Measurements from ENCODE around the gene EGFR. TPM values are rescaled to one million over a fixed set of nuclear protein-coding genes. Genes with fewer than 3 reads are reported as not detected.

EGFR gene
- total RNA-seq, 3 donors from 2014 or later = 63.6 to 96.3 (median 72.5) TPM

DNA sequence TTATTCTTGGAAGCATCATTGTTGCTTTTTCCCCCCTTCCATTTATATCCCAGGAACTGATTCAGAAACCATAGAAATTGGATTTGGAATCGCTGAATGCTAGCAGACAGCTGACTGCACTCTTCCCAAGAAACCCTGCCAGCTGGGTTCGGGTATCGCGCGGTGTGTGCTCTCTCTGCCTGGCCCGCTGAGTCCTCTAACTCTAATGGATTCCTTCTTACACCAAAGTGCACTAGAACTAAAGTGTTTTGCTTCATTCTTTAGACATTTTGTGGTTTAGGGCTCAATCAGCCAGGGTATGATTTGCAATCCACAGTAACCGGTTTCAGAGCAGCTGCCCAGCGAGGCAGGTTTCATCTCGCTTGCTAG lies 92.2 kb downstream of the EGFR start:
- no peak for DNase-seq
- intact Hi-C loops (cut with DNase I, micrococcal nuclease) = no loop called here
- Histone ChIP-seq H3K36me3 (ENCODE audit: low read depth) (no peaks in the 10 kb centered on the region), H3K4me3 (no peak overlapping the region), H3K4me1 (ENCODE audit: low read depth) (peaks cover 5% of the 10 kb centered on the region), H3K9me3 (no peaks in the 10 kb centered on the region)
- no peak for ATAC-seq
- TF ChIP-seq, protein P1, sequence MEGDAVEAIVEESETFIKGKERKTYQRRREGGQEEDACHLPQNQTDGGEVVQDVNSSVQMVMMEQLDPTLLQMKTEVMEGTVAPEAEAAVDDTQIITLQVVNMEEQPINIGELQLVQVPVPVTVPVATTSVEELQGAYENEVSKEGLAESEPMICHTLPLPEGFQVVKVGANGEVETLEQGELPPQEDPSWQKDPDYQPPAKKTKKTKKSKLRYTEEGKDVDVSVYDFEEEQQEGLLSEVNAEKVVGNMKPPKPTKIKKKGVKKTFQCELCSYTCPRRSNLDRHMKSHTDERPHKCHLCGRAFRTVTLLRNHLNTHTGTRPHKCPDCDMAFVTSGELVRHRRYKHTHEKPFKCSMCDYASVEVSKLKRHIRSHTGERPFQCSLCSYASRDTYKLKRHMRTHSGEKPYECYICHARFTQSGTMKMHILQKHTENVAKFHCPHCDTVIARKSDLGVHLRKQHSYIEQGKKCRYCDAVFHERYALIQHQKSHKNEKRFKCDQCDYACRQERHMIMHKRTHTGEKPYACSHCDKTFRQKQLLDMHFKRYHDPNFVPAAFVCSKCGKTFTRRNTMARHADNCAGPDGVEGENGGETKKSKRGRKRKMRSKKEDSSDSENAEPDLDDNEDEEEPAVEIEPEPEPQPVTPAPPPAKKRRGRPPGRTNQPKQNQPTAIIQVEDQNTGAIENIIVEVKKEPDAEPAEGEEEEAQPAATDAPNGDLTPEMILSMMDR (IDR thresholded peaks at IDR 0.05) = no peak

DNA sequence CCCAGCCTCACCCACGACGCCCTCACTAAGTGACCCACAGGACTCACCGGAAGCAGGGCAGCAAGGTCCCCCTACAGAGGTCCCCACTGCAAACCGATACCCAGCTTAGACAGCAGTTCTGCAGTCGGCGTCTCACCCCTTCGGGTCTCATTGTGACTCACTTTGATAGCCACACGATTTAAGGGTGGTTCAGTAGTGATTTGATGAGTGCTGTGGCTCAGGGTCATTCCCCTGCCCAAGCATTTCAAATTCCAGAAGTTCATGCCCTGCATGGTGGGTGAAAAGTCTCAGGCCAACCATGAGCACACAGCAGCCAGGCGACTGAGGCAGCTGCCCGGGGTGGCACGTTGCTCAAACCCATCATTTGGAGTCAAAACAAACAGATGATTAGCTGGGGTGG lies 93.2 kb downstream of the EGFR start:
- DNase-seq (no peak), ATAC-seq (no peak)
- no peaks in the 10 kb centered on the region for H3K36me3 ChIP-seq (ENCODE audit: low read depth)
- intact Hi-C loops (cut with DNase I, micrococcal nuclease) = no loop called here
- peaks cover 5% of the 10 kb centered on the region for H3K4me1 ChIP-seq (ENCODE audit: low read depth)
- no peaks in the 10 kb centered on the region for H3K9me3 ChIP-seq
- no peak overlapping the region for H3K4me3 ChIP-seq
- TF ChIP-seq, protein P1 (IDR thresholded peaks at IDR 0.05) = no peak

GRCh38 chr7:55113760-55114540 lies 95.1 kb downstream of the EGFR start:
- TF ChIP-seq, protein P1 (IDR thresholded peaks at IDR 0.05) = no peak
- Histone ChIP-seq H3K36me3 (ENCODE audit: low read depth) (no peaks in the 10 kb centered on the region), H3K9me3 (no peaks in the 10 kb centered on the region), H3K4me1 (ENCODE audit: low read depth) (no peaks in the 10 kb centered on the region), H3K4me3 (no peak overlapping the region)
- intact Hi-C loops (cut with DNase I, micrococcal nuclease) = no loop called here
- ATAC-seq = no peak
- DNase-seq = no peak

DNA sequence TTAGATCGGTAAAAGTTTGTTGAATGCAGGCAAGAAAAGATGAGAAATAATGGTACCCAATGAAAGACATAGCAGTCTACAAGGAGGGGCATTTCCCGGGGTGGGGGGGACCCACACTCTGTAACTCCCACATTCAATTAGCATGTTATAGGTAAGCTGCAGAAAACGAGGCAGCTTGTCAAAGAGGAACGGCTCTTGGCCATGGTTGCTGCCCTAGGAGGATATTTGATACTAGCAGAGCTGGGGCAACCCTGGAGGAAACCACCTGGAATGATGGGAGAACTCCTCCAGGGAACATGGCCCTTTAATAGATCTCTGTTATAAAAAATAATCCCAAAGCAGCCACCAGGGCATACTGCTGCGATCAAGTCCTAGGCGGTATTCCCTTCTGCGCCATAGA lies 98.5 kb downstream of the EGFR start:
- intact Hi-C loops (cut with DNase I, micrococcal nuclease) = no loop called here
- no peak overlapping the region for H3K4me3 ChIP-seq
- DNase-seq (no peak), ATAC-seq (no peak)
- no peaks in the 10 kb centered on the region for H3K9me3 ChIP-seq
- H3K4me1 ChIP-seq (ENCODE audit: low read depth) = peaks cover 9% of the 10 kb centered on the region
- TF ChIP-seq, protein P1 (IDR thresholded peaks at IDR 0.05) = no peak
- H3K36me3 ChIP-seq (ENCODE audit: low read depth) = no peaks in the 10 kb centered on the region

GRCh38 chr7:55118426-55118825 lies 99.6 kb downstream of the EGFR start:
- no peaks in the 10 kb centered on the region for H3K9me3 ChIP-seq
- intact Hi-C loops (cut with DNase I, micrococcal nuclease) = no loop called here
- H3K36me3 ChIP-seq (ENCODE audit: low read depth) = no peaks in the 10 kb centered on the region
- TF ChIP-seq, protein P1 (IDR thresholded peaks at IDR 0.05) = no peak
- no peak for ATAC-seq
- peaks cover 9% of the 10 kb centered on the region for H3K4me1 ChIP-seq (ENCODE audit: low read depth)
- no peak overlapping the region for H3K4me3 ChIP-seq
- DNase-seq = no peak
